Measurements from ENCODE around the gene RHCE. TPM values are rescaled to one million over a fixed set of nuclear protein-coding genes. Genes with fewer than 3 reads are reported as not detected.
"Not testable (repeated sequence)": the region's sequence is repeated elsewhere in the genome, so short reads cannot be mapped to it uniquely, and the experiment has no call there.

The RHCE gene
- total RNA-seq, 1 experiment from 2014 or later, result 1.4 TPM

DNA sequence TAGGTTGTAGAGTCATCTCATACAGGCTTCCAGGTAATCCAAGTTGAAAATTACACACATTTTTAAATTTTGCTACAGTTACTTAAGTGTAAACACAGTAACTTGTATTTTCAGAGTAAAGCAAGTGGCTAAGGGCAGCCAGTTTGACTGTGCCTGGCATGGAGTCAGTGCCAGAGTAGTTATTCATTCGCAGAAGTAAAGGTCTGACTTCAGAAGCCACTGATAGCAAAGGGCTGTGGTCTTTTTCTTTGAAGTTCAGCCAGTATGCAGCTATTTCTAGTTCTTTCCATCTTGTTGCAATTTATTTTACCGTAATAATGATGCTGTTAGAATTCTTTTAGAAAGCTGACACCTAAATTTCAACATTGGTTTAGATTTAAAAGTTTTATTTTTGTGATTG lies 73.1 kb downstream of the RHCE start:
- DNase-seq (ENCODE audit: low read depth), result no peak

DNA sequence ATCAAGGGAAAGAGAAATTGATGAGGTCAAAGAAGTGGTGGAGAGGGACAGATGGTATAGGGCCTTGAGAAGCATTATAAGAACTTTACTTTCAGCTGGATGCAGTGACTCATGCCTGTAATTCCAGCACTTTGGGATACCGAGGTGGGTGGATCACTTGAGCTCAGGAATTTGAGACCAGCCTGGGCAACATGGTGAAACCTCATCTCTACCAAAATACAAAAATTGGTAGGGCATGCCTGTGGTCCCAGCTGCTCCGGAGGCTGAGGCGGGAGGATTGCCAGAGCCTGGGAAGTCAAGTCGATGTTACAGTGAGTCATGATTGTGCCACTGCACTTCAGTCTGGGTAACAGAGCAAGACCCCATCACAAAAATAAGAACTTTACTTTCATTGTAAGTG lies 76.8 kb downstream of the RHCE start:
- peak; percentile 91 for DNase-seq (ENCODE audit: low read depth)

DNA sequence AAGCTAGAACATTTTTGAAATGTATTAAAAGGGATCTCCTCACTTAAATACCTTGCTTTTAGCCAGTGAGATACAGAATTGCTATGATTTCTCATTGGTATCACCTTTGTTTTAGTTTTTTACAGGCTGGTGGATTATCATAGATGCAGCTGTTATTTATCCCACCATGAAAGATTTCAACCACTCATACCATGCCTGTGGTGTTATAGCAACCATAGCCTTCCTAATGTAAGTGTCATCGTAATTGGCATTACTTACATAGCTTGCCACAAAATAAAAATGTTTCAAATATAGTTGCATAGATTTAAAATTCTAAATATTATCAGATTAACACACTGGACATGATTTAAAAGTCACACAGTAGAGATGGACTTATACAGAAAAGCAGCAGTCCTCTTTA lies 77.8 kb downstream of the RHCE start:
- no peak for DNase-seq (ENCODE audit: low read depth)

DNA sequence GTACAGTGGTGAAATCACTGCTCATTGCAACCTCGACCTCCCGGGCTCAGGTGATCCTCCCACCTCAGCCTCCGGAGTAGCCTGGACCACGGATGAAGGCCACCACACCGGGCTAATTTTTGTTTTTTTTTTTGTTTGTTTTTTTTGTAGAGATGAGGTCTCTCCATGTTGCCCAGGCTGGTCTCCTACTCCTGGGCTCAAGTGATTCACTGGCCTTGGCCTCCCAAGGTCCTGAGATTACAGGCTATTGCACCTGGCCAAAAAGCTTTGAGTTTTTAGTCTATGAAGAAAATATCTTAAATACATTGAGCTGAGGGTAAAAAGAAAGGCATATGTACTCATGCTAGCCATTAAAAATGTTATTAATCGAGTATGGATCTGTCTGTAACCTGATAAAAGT lies 78.9 kb downstream of the RHCE start:
- DNase-seq (ENCODE audit: low read depth), result no peak

DNA sequence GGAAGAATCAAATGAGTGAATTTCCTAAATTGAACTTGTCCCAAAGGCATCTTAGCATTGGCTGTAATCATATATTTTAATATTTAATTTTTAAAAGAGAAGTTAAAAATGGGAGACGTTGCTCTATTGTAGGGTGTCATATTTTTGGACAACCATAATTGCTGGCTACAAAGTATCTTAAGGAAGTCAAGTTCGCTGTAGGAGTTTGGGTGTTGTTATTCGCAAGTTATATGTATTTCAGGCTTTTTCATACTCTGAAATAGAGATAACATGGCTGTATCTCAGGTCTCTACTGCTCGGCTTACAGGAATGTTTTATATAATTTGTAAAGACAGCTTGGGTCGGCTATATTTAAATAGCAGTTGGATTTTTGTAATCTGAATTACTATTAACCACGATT lies 81.6 kb downstream of the RHCE start:
- DNase-seq (ENCODE audit: low read depth), result no peak

DNA sequence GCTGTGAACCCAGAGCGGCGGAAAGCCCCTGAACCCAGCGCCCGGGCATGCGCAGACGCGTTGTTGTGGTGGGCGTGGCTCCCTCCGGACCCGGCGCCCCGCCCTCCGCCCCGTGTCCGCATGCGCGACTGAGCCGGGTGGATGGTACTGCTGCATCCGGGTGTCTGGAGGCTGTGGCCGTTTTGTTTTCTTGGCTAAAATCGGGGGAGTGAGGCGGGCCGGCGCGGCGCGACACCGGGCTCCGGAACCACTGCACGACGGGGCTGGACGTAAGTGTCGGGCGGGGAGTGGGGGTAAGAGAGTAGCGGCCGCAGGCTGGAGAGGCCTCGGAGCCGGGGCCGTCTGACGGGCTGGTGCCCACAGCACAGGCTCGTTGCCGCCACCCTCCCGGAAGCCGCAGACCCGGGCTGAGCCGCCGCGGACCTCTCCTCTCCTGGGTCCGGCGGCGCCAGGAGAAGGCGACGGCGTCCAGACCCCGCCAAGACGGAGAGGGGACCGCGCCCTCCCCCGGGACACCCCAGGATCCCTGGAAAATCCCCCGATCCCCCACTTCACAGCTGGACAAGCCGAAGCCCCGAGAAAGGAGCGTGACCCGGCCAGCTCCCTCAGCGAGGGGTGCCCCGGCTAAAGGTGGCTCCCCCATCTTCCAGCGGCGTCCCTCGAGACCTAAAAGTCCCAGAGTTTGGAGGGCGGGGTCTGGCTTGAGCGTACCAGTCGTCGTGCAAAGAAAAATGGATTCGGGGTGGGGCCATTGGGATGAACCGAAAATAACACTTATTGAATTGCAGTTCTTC lies 82.2 kb downstream of the RHCE start, which contains the start of gene TMEM50A:
Gene TMEM50A (plus strand): TSS at position 147 of the 794 bp plus-strand sequence. CDS start 2,153 bp downstream, outside the sequence.
- DNase-seq (ENCODE audit: low read depth), result peak; percentile 87

DNA sequence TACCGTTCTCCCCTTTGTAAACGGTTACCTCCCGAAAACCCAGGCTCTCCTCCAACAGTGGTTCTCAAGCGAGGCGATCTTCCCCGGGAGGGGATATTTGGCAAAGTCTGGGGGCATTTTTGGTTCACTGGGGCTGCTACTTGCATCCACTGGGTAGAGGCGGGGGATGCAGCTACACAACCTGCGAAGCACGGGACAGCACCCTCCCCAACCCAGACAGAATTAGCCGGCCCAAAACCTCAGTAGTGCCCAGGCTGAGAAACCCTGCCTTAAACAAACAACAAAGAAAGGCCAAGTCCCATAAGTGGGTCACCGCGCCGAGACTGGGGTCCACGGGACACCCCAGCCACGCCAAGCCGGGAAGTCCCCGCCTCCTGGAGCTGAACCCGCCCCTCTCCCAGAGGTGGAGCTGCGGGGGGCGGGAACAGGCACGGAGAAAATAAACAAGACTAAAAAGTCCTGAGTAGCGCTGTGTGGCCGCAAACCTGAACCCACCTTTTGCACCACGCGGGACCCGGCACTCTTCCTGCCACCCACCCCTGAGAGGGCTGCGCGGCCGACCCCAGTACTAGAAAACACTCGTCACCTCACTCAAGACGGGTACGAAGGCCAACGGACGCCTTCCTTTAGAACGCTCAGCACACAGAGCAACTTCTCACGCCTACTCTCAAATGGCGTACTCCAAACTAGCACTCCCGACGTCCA lies 83.0 kb downstream of the RHCE start:
- DNase-seq (ENCODE audit: low read depth), result not testable (repeated sequence)

DNA sequence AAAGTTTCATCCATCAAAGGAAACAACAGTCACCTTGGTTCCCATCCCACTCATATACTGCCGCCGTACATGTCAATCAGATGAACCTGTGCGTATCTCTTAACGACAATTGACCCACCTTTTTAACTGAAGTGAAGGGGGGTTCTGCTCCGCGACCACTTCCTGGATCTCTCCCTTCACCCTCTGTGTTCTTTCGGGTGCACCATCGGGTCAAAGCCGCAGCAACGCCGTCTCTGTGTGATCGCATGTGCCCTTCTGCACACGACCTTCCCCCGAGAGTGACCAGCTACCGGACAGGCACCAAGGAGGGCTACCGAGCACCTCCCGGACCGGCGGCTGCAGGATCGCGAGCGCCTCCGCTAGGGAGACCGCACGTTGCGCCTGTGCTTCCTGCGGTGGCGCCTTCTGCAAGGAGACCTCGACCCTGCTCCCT lies 83.7 kb downstream of the RHCE start:
- peak; percentile 8 for DNase-seq (ENCODE audit: low read depth)

DNA sequence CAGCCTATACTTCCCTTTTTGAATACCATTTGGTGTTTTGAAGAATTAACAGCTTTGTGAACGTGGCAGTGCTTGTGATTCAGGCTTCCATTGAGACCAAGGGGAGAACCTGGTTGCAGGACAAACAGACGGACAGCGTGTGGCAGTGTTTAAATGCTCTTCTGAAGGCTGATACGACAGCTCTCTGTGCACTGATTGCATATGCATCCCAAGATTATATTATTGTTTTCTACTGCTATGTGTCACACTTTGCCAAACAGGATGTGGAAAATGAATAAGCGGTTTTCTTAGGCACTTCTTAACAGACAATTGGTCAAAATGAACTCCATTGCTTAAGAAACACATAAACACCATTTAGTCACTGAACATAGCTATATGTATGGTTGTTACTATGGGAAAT lies 90.7 kb downstream of the RHCE start:
- peak; percentile 68 for DNase-seq (ENCODE audit: low read depth)

DNA sequence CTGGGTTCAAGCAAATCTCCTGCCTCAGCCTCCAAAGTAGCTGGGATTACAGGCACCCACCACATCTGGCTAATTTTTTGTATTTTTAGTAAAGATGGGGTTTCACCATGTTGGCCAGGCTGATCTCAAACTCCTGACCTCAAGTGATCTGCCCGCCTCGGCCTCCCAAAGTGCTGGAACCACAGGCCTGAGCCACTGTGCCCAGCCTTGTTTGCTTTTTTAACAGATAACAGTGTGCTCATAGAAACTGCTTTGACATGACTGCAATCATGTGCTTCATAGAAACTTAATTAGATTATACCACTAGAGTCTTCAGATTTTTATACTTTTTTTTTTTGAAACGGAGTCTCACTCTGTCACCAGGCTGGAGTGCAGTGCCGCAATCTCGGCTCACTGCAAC lies 91.3 kb downstream of the RHCE start:
- not testable (repeated sequence) for DNase-seq (ENCODE audit: low read depth)

DNA sequence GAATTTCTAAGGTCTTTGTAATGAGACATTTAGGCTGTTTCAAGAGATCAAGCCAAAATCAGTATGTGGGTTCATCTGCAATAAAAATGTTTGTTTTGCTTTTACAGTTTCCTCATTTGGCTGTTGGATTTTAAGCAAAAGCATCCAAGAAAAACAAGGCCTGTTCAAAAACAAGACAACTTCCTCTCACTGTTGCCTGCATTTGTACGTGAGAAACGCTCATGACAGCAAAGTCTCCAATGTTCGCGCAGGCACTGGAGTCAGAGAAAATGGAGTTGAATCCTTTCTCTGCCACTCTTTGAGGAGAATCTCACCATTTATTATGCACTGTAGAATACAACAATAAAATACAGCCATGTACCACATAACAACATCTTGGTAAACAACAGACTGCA lies 91.8 kb downstream of the RHCE start:
- not testable (repeated sequence) for DNase-seq (ENCODE audit: low read depth)

DNA sequence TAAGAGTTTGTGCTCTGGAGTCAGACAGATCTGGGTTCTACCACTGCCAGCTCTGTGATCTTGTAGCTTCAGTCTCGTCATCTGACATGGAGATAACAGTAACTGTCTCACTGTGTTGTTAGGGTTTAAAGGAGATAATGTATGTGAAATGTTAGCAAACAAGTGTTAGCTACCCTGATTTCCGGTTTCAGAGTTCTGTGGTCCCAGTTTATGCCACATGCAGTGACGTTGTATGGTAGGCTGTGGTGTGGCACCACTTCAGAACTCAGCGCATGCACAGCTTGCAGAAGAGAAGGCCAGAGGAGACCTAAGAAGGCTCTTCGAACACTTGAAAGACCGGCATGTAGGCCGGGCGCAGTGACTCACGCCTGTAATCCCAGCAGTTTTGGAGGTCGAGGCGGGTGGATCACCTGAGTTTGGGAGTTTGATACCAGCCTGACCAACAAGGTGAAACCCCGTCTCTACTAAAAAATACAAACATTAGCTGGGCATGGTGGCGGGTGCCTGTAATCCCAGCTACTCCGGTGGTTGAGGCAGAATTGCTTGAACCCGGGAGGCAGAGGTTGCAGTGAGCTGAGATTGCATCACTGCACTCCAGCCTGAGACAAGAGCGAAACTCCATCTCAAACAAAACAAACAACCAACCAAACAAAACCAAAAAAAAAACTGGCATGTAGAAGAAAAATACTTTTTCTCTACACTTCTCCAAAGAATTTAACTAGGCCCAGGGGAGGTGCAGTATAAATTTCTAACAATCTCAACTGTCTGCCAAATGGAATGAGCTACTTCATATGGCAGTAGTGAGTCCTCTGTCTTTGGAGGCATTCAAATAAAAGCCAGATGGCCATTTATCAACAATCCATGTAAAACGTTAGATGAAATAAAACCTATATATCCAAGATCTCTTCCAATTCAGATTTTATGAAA lies 92.5 kb downstream of the RHCE start:
- DNase-seq (ENCODE audit: low read depth), result not testable (repeated sequence)

DNA sequence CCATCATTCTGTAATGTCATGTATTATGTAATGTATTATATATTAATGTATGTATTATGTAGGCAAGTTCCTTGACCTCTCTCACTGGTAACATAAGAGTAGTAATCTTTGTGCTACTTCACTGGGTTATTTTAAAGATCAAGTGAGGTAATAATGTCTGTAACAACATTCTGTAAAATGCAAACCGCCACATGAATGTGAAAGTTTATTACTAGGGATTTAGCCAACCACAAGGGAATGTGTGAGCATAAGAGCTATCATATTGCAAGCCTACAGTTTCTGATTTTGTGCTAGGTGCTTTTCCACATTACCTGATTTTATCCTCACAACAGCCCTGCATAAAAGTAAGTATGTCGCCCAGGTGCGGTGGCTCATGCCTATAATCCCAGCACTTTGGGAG lies 96.2 kb downstream of the RHCE start:
- DNase-seq (ENCODE audit: low read depth), result not testable (repeated sequence)

DNA sequence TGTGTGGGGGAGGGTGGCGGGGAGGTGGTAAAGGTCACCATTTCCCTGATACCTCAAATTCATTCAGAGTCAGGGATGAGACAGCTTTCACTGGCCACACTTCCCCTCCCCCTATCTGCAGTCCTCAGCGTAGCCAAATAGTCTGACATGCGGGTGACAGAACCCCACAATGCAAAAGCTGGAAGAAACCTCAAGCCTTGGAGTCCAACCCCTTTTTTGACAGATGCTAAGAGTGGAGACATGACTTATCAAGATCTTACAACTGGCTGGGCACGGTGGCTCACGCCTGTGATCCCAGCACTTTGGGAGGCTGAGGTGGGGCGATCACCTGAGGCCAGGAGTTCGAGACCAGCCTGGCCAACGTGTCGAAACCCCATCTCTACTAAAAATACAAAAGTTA lies 98.5 kb downstream of the RHCE start:
- not testable (repeated sequence) for DNase-seq (ENCODE audit: low read depth)

DNA sequence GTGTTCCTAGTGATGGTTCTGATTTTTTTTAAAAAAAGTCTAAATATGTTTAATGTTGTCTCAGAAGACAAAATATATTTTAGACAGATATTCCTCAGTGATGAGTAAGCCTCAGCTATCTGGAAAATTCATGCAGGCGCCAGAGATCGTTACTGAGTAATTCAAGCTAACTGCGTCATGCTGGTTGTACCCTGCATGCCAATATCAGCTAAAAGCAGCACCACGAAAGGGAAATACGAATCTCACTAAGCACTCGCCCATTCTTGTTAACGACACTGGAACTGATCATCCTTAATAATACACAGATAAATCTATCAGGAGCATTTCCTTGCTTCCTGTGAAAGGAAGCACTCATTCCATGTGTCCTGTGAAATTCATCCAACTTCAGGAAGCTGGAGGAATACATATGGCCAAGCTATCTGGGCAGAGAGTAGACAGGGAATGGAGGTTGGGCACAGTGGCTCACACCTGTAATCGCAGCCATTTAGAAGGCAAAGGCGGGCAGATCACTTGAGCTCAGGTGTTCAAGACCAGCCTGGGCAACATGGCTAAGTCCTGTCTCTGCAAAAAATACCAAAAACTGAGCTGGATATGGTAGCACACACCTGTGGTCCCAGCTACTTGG lies 100.2 kb downstream of the RHCE start:
- peak; percentile 44 for DNase-seq (ENCODE audit: low read depth)

DNA sequence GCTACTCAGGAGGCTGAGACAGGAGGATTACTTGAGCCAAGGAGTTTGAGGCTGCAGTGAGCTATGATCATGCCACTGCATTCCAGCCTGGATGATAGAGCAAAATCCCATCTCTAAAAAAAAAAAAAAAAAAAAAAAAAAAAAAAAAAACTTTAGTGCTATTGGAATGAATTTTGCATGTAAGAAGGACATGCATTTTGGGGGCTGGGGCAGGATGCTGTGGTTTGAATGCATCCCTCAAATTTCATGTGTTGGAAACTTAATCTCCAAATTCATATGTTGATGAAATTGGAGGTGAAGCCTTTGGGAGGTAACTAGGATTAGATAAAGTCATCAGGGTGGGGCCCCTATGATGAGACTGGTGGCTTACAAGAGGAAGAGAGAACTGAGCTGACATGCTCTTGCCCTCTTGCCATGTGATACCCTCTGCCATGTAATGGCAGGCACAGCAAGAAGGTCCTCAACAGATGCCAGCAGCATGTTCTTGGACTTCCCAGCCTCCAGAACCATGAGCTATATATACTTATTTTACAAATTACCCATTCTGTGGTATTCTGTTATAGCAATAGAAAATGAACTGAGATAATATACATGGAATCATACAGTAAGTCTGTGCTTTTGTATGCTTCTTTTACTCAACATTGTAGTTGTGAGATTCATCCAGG lies 107.7 kb downstream of the RHCE start:
- not testable (repeated sequence) for DNase-seq (ENCODE audit: low read depth)

Other genes with a start within 250 kb of the RHCE start
- 53.2 and 56.7 TPM in 2 replicates for gene SYF2, start 188.3 kb downstream of the RHCE start, total RNA-seq (2014; rRNA removed; shearing (Covaris generic))
- gene RSRP1, start 173.4 kb downstream of the RHCE start, total RNA-seq (2014; rRNA removed; shearing (Covaris generic)), result 31.0 and 33.6 TPM in 2 replicates
- not detected in 2 replicates for gene RHD, start 148.3 kb downstream of the RHCE start, total RNA-seq (2014; rRNA removed; shearing (Covaris generic))
- 158 and 191 TPM in 2 replicates for gene TMEM50A, start 82.5 kb downstream of the RHCE start, total RNA-seq (2014; rRNA removed; shearing (Covaris generic))
- 16.0 and 23.5 TPM in 2 replicates for gene MACO1, start 10.1 kb upstream of the RHCE start, total RNA-seq (2014; rRNA removed; shearing (Covaris generic))
- gene LDLRAP1, start 122.8 kb upstream of the RHCE start, total RNA-seq (2014; rRNA removed; shearing (Covaris generic)), result 14.1 and 16.9 TPM in 2 replicates
- 3.3 and 4.4 TPM in 2 replicates for gene MAN1C1, start 196.0 kb upstream of the RHCE start, total RNA-seq (2014; rRNA removed; shearing (Covaris generic))